NCI-H1930 (cell line): ENCODE results near the gene SLC25A21.
"Not testable (repeated sequence)": the region's sequence is repeated elsewhere in the genome, so short reads cannot be mapped to it uniquely, and the experiment has no call there.

ENCODE experiments used
- DNase-seq, 2 experiments: peaks; one replicate each; lab custom pipeline; 2025; lab: John Stamatoyannopoulos, UW

SLC25A21 gene

GRCh38 chr14:36863271-36863670, 309.1 kb downstream of the SLC25A21 start:
- DNase-seq: no peak

DNA sequence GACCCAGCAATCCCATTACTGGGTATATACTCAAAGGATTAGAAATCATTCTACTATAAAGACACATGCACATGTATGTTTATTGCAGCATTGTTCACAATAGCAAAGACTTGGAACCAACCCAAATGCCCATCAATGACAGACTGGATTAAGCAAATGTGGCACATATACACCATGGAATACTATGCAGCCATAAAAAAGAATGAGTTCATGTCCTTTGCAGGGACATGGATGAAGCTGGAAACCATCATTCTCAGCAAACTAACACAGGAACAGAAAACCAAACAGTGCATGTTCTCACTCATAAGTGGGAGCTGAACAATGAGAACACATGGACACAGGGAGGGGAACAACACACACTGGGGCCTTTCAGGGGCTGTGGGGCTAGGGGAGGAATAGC, 310.2 kb downstream of the SLC25A21 start:
- not testable (repeated sequence) for DNase-seq

GRCh38 chr14:36860831-36861230, 311.6 kb downstream of the SLC25A21 start:
- no peak for DNase-seq

DNA sequence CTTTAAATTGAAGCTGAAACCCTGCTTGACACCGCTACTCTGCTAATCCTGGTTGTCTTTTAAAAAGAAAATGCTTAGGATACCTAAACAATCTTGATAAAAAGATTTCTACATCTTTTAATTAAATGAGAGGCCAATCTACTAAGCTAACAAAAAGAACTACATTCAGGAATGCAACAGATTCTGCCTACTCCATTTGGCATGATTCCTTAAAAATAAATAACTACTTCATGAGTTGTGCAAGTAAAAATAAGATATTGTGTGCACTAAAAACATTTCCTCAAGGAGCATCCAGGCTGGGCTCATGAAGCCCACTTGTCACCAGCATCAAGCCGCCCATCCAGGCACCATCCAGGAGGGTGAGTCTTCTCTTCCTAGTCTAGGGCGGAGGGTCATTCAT, 313.3 kb downstream of the SLC25A21 start:
- DNase-seq: no peak

- no peak for DNase-seq
Measured at GRCh38 chr14:36857842-36858445, 314.5 kb downstream of the SLC25A21 start.

GRCh38 chr14:36857136-36857535, 315.3 kb downstream of the SLC25A21 start:
- peak; percentile 24 to 54 for DNase-seq

DNA sequence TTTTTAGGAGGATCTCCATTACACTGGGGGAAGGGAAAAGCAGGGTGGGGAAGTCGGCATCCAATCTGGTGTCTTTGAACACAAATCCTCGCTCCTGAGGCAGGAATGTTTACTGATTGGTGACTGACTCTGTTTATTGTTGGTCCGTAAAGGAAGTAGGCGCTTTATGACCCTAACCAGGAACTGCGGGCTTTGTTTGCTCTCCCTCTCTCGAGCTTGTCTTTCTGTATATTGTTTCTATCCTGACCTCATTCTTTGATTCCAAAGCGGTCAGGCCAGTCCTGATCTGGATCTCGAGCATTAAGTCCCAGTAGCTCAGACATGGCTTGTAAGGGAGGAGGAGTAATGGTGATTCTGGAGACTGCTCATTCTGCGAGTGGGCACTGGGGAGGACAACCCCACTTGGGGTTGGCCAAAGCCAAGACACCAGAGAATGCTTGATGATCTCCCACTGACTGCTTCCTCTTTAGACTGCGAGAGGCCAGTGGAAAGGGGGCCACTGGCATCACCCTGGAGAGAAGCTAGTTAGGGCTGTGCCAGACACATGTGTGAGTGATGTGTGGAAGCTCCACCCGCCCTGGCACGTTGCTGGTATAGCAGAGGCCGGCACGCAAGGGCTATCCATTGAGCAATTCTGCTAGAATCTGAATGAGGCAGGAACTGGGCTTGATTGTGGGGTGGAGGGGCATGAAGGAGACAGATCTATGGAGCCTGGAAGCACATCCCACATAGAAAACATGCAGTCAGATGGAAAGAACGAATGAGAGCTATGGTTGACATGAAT, 316.1 kb downstream of the SLC25A21 start:
- DNase-seq: no peak

DNA sequence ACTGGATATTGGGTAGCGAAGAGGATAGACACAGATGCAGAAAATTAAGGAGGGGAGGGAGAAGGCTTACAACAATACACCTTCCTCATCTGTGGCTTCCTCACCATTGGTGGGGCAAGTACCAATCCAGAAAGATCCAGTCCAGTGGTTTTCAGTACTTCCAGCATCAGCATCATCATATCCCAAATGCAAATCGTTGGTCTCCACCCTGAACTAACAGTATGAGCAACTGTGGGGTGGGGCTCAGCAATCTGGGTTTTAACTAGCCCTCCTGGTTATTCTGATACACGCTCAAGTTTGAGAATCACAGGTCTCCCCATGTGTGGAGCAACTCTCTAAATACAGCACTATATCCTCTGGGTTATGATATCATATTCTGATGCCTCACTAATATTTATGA, 317.0 kb downstream of the SLC25A21 start:
- DNase-seq: no peak

DNA sequence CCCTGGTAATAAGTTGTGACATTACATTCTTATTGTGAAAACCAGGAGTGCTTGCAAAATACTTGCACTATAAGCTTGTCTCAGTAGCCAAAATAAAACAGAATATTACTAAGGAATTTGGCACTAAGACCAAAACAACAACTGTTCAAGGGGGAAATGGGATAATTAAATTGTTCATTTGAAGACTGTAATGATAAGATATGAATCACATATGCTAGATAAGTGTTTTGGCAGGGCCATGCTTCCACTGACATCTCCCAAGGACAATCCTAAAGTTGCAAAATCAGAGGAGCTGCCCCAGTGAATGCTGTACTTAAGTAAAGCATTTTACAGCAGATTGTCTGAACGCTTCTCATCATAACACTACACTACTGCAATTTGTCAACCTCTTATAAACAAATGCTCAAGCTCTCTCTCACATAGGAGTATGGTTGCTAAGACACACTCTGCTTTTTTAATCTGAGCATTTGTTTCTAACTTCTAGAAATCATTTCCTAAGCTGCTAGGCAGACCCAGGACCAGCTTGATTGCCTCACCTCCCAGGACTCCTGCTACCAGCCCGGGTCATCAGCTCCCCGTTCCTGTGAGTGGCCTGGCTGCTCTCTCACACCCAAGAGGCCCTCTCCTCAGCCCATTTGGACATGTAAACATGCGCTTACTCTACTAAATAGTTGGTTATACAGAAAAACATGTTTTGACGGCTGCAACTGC, 319.3 kb downstream of the SLC25A21 start:
- no peak for DNase-seq

DNA sequence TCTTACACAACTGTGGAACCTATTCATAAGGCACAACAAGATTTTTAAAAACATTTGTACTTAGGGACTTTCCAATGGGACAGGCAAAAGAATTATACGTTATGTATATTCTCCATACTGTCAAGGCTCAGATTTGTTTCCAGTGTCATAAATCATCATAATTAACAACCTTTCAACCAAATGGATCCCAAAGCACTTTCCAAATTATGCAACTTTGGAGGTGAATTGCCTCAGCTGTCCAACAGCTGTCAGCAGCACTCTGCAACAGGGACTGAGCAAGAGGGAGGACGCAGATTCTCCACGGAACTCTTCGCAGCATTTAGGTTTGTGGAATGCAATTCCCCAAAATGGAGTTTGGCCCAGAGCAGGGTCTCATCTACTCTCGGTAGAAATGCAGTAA, 324.2 kb downstream of the SLC25A21 start:
- no peak for DNase-seq

DNA sequence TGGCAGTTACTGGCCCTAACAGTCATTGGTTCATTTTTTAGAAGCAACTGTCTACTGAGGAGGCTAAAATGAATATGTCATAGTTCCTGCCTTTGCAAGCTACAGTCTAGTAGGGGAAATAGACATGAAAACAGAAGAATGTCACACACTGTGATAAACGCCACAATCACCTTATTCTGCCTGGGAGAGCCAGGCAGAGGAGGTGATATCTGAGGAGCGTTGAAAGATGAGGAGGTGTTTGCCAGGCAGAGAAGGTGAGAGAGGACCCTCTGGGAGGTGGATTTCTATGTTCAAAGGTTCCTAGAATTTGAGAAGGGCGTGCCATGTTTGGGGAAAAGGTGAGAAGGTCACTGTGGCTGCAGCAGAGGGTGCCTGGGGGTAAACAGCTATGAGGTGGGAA, 325.0 kb downstream of the SLC25A21 start:
- no peak for DNase-seq

GRCh38 chr14:36845356-36846012, 326.9 kb downstream of the SLC25A21 start:
- DNase-seq: no peak

DNA sequence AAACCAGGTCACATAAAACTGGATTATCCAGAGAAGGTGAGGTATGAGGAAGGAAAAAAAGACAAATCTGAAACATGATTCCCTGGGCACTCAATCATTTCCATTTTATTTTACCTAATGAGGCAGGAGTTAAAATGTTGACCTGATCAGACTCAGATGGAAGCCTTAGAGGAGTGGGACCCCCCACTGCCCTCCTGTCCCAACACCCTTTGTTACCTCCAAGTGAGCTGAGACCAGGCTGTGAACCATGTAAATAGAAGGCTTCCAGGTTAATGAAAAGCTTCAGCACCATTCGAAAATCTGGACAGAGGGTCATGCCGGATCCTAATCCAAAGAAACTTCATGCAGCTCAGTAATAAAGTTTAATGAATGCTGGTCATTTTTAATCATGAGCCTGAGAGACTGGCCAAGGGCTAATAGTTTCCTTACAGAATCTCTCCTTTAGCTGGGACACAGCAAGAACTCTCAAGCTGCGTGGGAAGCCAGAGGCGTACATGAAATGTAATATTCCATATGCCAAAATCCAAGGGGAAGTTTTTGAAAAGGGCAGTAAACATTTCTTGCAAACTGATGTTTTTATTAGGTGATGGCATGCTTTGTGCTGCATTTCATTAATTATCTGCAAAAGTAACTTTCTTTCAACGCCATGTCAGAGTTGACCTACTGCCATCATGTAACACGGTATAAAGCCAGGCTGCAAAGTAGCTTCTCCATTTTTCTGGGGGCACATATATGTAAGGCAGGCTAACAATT, 327.8 kb downstream of the SLC25A21 start:
- DNase-seq: no peak

GRCh38 chr14:36843410-36843809, 329.0 kb downstream of the SLC25A21 start:
- no peak for DNase-seq

DNA sequence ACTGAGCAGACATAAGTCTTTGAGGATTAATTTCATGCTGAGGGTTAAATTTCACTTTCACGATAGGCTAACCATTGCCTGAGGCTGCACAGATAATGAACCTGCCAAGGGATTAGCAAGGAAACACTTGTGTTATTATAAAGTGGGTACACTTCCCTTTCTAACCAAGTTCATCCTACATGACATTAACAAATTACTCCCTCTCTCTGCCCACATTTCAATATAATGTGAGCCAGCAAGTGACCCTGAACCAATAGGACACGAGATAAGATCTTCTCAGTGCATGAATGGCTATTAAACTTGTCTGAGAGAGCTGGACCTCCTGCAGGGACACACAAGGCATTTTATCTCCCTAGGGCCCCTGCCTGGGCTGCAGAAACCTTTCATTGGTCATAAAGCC, 337.3 kb downstream of the SLC25A21 start:
- peak in 1 of 2 experiments; percentile 31 for DNase-seq

DNA sequence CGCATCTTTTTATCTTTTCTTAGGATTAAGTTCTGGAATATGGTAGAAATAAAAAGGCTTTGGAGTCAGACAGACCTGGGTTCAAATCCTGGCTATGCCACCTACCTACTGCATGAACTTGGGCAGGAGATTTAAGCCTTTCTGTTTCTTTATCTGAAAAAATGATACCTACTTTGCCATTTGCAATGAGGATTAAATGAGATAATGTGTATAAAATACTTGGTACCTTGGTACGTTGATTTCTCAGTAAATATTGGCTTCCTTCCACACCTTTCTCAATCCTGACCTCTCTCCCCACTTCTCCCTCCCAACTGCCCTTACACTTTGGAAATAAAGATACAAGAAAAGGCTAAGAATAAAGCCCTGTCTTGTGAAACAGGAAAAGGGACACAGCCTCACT, 338.1 kb downstream of the SLC25A21 start:
- DNase-seq: no peak

DNA sequence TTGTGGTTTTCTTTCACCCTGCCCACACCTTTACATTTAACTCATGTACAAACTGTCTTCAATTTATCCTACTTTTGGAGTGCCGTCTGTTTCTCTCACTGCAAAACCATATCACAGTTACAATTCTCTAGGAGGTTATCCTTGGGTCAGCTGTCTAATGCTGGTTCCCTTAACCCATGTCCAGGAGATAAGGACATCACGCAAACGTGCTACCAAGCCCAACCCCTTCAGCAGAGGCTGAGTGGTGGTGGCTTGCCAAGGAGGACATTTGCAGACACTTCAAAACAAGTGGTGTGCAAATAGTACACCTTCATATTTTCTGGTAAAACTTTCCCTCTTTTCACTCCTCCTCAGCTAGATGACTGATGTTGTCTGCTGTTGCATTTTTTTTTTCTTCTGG, 342.9 kb downstream of the SLC25A21 start:
- DNase-seq: no peak

GRCh38 chr14:36827861-36828260, 344.5 kb downstream of the SLC25A21 start:
- DNase-seq: no peak

- DNase-seq: no peak
Measured at GRCh38 chr14:36826614-36827013, 345.8 kb downstream of the SLC25A21 start.

GRCh38 chr14:36824854-36825253, 347.6 kb downstream of the SLC25A21 start:
- DNase-seq: no peak

DNA sequence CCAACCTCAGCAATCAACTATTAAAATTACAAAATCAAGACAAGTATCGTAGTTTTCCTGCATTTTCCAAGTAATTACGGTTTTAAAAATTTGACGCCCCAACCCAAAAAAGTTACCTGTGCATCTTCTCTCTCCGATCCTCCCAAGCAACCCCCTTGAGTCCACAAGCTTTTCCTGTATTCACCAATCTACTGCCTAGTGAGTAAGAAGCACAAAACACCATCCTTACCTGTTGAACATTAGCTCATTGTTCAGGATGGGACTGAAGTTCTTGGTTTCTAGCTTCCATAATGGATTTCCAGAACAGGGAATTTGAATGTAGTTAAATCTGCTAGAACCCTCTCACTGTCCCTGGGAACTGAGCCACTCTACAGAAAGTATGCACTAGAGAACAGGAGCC, 348.8 kb downstream of the SLC25A21 start:
- DNase-seq: no peak

GRCh38 chr14:36822685-36823084, 349.7 kb downstream of the SLC25A21 start:
- no peak for DNase-seq
